MM.1S (cell line): ENCODE data around the gene CRYBA2.

Experiments used
- DNase-seq: peaks from one replicate; pipeline ENCODE4 v3.0.0-alpha.2; 2015
- H2AFZ ChIP-seq: fragments of 300-600 bp; sonication (generic); 2 replicates; pipeline ENCODE4 v1.6.0; 2016; ENCODE audit warnings: antibody characterized with exemption, low read length
- H3F3A ChIP-seq: fragments of 300-600 bp; sonication (generic); 2 replicates; pipeline ENCODE4 v1.6.1; 2016; ENCODE audit warnings: mild to moderate bottlenecking, antibody characterized with exemption, low read length, moderate library complexity, mixed read lengths; ENCODE audit not compliant: insufficient read depth
- H3K27ac ChIP-seq: fragments of 300-600 bp; sonication (generic); 2 replicates; pipeline ENCODE4 v1.5.1; 2016; ENCODE audit warnings: mild to moderate bottlenecking, low read length
- H3K27me3 ChIP-seq: fragments of 300-600 bp; sonication (generic); replicated peaks from 2 replicates; pipeline ENCODE4 v1.6.0; 2016; ENCODE audit warnings: low read length; ENCODE audit not compliant: insufficient read depth
- H3K36me3 ChIP-seq: fragments of 300-600 bp; sonication (generic); replicated peaks from 2 replicates; pipeline ENCODE4 v1.6.1; 2016; ENCODE audit warnings: mild to moderate bottlenecking, low read length, mixed read lengths; ENCODE audit not compliant: insufficient read depth
- H3K4me1 ChIP-seq: fragments of 300-600 bp; sonication (generic); 2 replicates; pipeline ENCODE4 v1.6.1; 2016; ENCODE audit warnings: low read length, mixed read lengths
- H3K4me2 ChIP-seq: fragments of 300-600 bp; sonication (generic); 2 replicates; pipeline ENCODE4 v1.6.0; 2016; ENCODE audit warnings: low read depth, low read length
- H3K4me3 ChIP-seq: fragments of 300-600 bp; sonication (generic); 2 replicates; pipeline ENCODE4 v1.5.1; 2016; ENCODE audit warnings: low read length, mixed read lengths
- H3K79me2 ChIP-seq: fragments of 300-600 bp; sonication (generic); 2 replicates; pipeline ENCODE4 v1.6.1; 2016; ENCODE audit warnings: mixed run types, low read length, mixed read lengths
- H3K9ac ChIP-seq: fragments of 300-600 bp; sonication (generic); 2 replicates; pipeline ENCODE4 v1.6.1; 2016; ENCODE audit warnings: low read length, mixed read lengths
- H3K9me2 ChIP-seq: fragments of 300-600 bp; sonication (generic); replicated peaks from 2 replicates; pipeline ENCODE4 v1.6.1; 2016; ENCODE audit warnings: mild to moderate bottlenecking, low read length, mixed read lengths; ENCODE audit not compliant: insufficient read depth
- H3K9me3 ChIP-seq: fragments of 300-600 bp; sonication (generic); replicated peaks from 2 replicates; pipeline ENCODE4 v1.6.1; 2016; ENCODE audit warnings: mild to moderate bottlenecking, low read length, mixed read lengths; ENCODE audit not compliant: insufficient read depth
- H4K20me1 ChIP-seq: fragments of 300-600 bp; sonication (generic); 2 replicates; pipeline ENCODE4 v1.6.1; 2016; ENCODE audit warnings: mild to moderate bottlenecking, low read length, moderate library complexity, mixed read lengths; ENCODE audit not compliant: insufficient read depth
- EZH2 ChIP-seq: fragments of 300-600 bp; sonication (generic); optimal IDR thresholded peaks from 2 replicates; pipeline ENCODE3; 2017; ENCODE audit warnings: low read depth, mild to moderate bottlenecking, antibody characterized with exemption, low read length, mixed read lengths
- EZH2phosphoT487 ChIP-seq: fragments of 300-600 bp; sonication (generic); IDR thresholded peaks from 2 replicates; pipeline ENCODE4 v1.6.1; 2018; ENCODE audit warnings: antibody characterized with exemption, low read length
- TF ChIP-seq, protein P1 (sequence below): fragments of 300-600 bp; sonication (generic); IDR thresholded peaks from 2 replicates; pipeline ENCODE4 v1.5.1; 2016; ENCODE audit warnings: antibody characterized with exemption, low read length, mixed read lengths

CRYBA2 gene

GRCh38 chr2:219020604-219021365 lies 27.6 kb upstream of the CRYBA2 start:
- Histone ChIP-seq H3K4me1 (no peaks in the 10 kb centered on the region), H3K79me2 (no peaks in the 10 kb centered on the region), H3K9me3 (no peaks in the 10 kb centered on the region), H3K27me3 (peaks cover 87% of the 10 kb centered on the region), H3K36me3 (no peaks in the 10 kb centered on the region), H3K4me2 (no peak overlapping the region), H3K9ac (no peak overlapping the region), H3F3A (no peaks in the 10 kb centered on the region), H4K20me1 (no peaks in the 10 kb centered on the region), H3K4me3 (no peak overlapping the region), H2AFZ (no peak overlapping the region), H3K27ac (no peak overlapping the region), H3K9me2 (no peaks in the 10 kb centered on the region)
- TF ChIP-seq EZH2 (no peak), EZH2phosphoT487 (no peak)
- TF ChIP-seq, protein P1, sequence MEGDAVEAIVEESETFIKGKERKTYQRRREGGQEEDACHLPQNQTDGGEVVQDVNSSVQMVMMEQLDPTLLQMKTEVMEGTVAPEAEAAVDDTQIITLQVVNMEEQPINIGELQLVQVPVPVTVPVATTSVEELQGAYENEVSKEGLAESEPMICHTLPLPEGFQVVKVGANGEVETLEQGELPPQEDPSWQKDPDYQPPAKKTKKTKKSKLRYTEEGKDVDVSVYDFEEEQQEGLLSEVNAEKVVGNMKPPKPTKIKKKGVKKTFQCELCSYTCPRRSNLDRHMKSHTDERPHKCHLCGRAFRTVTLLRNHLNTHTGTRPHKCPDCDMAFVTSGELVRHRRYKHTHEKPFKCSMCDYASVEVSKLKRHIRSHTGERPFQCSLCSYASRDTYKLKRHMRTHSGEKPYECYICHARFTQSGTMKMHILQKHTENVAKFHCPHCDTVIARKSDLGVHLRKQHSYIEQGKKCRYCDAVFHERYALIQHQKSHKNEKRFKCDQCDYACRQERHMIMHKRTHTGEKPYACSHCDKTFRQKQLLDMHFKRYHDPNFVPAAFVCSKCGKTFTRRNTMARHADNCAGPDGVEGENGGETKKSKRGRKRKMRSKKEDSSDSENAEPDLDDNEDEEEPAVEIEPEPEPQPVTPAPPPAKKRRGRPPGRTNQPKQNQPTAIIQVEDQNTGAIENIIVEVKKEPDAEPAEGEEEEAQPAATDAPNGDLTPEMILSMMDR = no peak
- DNase-seq = no peak

GRCh38 chr2:219019436-219019835 lies 26.2 kb upstream of the CRYBA2 start:
- Histone ChIP-seq H3K4me3 (no peak overlapping the region), H3F3A (no peaks in the 10 kb centered on the region), H3K9me2 (no peaks in the 10 kb centered on the region), H3K4me1 (no peaks in the 10 kb centered on the region), H3K36me3 (no peaks in the 10 kb centered on the region), H3K4me2 (no peak overlapping the region), H3K9me3 (no peaks in the 10 kb centered on the region), H4K20me1 (no peaks in the 10 kb centered on the region), H2AFZ (no peak overlapping the region), H3K9ac (no peak overlapping the region), H3K27me3 (peaks cover 86% of the 10 kb centered on the region), H3K27ac (no peak overlapping the region), H3K79me2 (no peaks in the 10 kb centered on the region)
- TF ChIP-seq EZH2 = no peak
- TF ChIP-seq, protein P1 = no peak
- TF ChIP-seq EZH2phosphoT487 = no peak
- DNase-seq = no peak

DNA sequence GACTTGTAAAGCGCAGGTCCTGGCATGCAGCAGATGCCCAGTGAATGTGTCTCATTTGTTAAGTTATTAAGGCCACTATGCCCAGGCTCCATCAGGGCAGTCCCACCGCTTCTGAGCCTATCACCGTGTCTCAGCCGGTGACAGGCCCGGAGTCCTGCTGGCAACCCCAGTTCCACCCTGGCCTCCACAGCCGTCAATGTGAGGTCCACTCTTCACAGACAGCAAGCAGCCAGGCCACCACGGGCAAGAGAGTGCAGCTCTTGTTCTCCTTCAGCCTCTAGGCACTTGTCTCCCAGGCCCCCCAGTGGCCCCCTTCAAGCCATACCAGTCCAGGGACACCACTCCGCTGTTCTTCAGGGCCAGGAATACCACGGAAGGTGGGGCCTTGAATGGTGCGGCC lies 25.5 kb upstream of the CRYBA2 start:
- no peaks in the 10 kb centered on the region for H3F3A ChIP-seq
- H4K20me1 ChIP-seq = no peaks in the 10 kb centered on the region
- no peak overlapping the region for H3K9ac ChIP-seq
- H3K9me3 ChIP-seq = no peaks in the 10 kb centered on the region
- no peak overlapping the region for H3K4me3 ChIP-seq
- no peaks in the 10 kb centered on the region for H3K4me1 ChIP-seq
- no peaks in the 10 kb centered on the region for H3K9me2 ChIP-seq
- H3K4me2 ChIP-seq = no peak overlapping the region
- no peak for DNase-seq
- no peaks in the 10 kb centered on the region for H3K36me3 ChIP-seq
- H2AFZ ChIP-seq = no peak overlapping the region
- peaks cover 89% of the 10 kb centered on the region for H3K27me3 ChIP-seq
- no peaks in the 10 kb centered on the region for H3K79me2 ChIP-seq
- TF ChIP-seq EZH2phosphoT487 = no peak
- no peak for TF ChIP-seq EZH2
- TF ChIP-seq, protein P1 = no peak
- no peak overlapping the region for H3K27ac ChIP-seq
